ENCODE measurements around the gene FGD6. TPM values are rescaled to one million over a fixed set of nuclear protein-coding genes. Genes with fewer than 3 reads are reported as not detected.
A peak's percentile ranks its signal among the peaks of the same experiment; 100 is the strongest.

Gene FGD6
- total and polyA plus RNA-seq, 2 experiments from 2014 or later, result 12.9 to 32.4 TPM

- ATAC-seq, result no peak
- Histone ChIP-seq H3K4me2 (no peak overlapping the region), H3K4me3 (no peak overlapping the region), H3F3A (replicated peaks; ENCODE audit: low read depth) (no peaks in the 10 kb centered on the region), H3K4me1 (ENCODE audit: insufficient read depth) (peaks cover 49% of the 10 kb centered on the region), H3K27me3 (ENCODE audit: insufficient read depth) (no peaks in the 10 kb centered on the region), H4K20me1 (replicated peaks; ENCODE audit: insufficient read depth) (no peaks in the 10 kb centered on the region), H3K27ac (ENCODE audit: low read depth) (peak overlapping the region; percentile 97; the same call in 1 of the 2 replicates), H3K9me2 (ENCODE audit: insufficient read depth) (no peaks in the 10 kb centered on the region), H3K36me3 (ENCODE audit: insufficient read depth) (no peaks in the 10 kb centered on the region), H3K79me2 (replicated peaks; ENCODE audit: insufficient read depth) (peaks cover 81% of the 10 kb centered on the region), H2AFZ (no peak overlapping the region)
- TF ChIP-seq NANOG (IDR thresholded peaks at IDR 0.05; ENCODE audit: borderline replicate concordance) (no peak), ZNF462 (CRISPR knock-in tag; IDR thresholded peaks at IDR 0.05) (no peak), CTCF (conservative IDR thresholded peaks at IDR 0.05; ENCODE audit: low read depth in 2 of 2) (no peak), REST (IDR thresholded peaks at IDR 0.05; ENCODE audit: unreplicated experiment) (no peak), EZH2phosphoT487 (IDR thresholded peaks at IDR 0.05; ENCODE audit: unreplicated experiment) (no peak), CREB1 (CRISPR knock-in tag; IDR thresholded peaks at IDR 0.05; ENCODE audit: low read depth) (no peak), POLR2AphosphoS5 (IDR thresholded peaks at IDR 0.05; ENCODE audit: low read depth) (no peak), ZNF331 (CRISPR knock-in tag; IDR thresholded peaks at IDR 0.05; ENCODE audit: low read depth) (no peak), JUNB (IDR thresholded peaks at IDR 0.05; ENCODE audit: unreplicated experiment) (no peak), STAT1 (IDR thresholded peaks at IDR 0.05; ENCODE audit: unreplicated experiment) (no peak), EZH2 (IDR thresholded peaks at IDR 0.05; ENCODE audit: low read depth, unreplicated experiment) (no peak)
- Mint-ChIP-seq H3K27ac (peak overlapping the region; percentile 38; the same call in 1 of the 2 replicates), H3K4me3 (no peak overlapping the region), H3K36me3 (ENCODE audit: low read depth) (peaks cover 11% of the 10 kb centered on the region; the same call in 2 of the 3 replicates), H3K4me1 (peaks cover 54% of the 10 kb centered on the region), H3K27me3 (ENCODE audit: insufficient read depth, low read depth, poor library complexity) (peaks cover 7% of the 10 kb centered on the region), H3K9me3 (no peaks in the 10 kb centered on the region; the same call in 2 of the 3 replicates)
- DNase-seq (ENCODE audit: low spot score), result no peak
Measured at GRCh38 chr12:95197636-95198035, 19.6 kb downstream of the FGD6 start.
